IMR-90 (cell line): ENCODE measurements around the gene MFSD6L.

Experiments used
- BHLHE40 ChIP-seq: fragments of 150-350 bp; IDR thresholded peaks from 2 replicates; pipeline ENCODE4 v1.6.1; 2016; ENCODE audit warnings: mild to moderate bottlenecking, low read depth, low read length
- FOS ChIP-seq: fragments of 150-350 bp; IDR thresholded peaks from 2 replicates; pipeline ENCODE4 v1.6.1; 2016; ENCODE audit warnings: low read depth, low read length
- POLR2A ChIP-seq: IDR thresholded peaks from 2 replicates; pipeline ENCODE4 v1.6.1; 2012; ENCODE audit warnings: mild to moderate bottlenecking, low read depth, low read length
- SMC3 ChIP-seq: fragments of 150-350 bp; IDR thresholded peaks from 2 replicates; pipeline ENCODE4 v1.6.1; 2016; ENCODE audit warnings: low read depth, mild to moderate bottlenecking, antibody characterized with exemption, low read length, moderate library complexity
- TF ChIP-seq, protein P1 (sequence below): conservative IDR thresholded peaks from 2 replicates; pipeline ENCODE4 v1.5.1; 2012; ENCODE audit warnings: mild to moderate bottlenecking, low read depth, low read length, improper control_type of control experiment
- TF ChIP-seq, protein P2 (sequence below): fragments of 150-350 bp; IDR thresholded peaks from 2 replicates; pipeline ENCODE4 v1.6.1; 2016; ENCODE audit warnings: low read depth, mild to moderate bottlenecking, low read length, moderate library complexity, borderline replicate concordance

DNA sequence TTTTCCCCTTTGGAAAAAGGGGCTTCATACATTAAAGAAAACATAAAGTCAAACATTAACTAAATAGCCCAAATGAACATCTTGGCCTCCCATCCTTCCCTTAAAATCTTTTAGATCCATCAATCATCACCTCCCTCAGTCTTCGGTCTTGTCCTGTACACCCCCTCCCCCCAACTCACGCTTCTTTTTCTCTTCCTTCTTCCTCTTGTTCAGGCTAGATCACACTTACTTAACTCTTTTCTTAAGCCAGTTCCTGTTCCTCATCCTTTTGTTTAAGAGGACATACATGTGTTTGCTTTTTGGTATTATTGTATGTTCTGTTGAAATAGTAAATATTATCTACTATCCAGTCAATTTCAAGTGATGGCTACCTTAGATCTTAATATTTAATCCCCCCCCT, 5.5 kb downstream of the MFSD6L start:
- no peak for TF ChIP-seq SMC3
- TF ChIP-seq, protein P1, sequence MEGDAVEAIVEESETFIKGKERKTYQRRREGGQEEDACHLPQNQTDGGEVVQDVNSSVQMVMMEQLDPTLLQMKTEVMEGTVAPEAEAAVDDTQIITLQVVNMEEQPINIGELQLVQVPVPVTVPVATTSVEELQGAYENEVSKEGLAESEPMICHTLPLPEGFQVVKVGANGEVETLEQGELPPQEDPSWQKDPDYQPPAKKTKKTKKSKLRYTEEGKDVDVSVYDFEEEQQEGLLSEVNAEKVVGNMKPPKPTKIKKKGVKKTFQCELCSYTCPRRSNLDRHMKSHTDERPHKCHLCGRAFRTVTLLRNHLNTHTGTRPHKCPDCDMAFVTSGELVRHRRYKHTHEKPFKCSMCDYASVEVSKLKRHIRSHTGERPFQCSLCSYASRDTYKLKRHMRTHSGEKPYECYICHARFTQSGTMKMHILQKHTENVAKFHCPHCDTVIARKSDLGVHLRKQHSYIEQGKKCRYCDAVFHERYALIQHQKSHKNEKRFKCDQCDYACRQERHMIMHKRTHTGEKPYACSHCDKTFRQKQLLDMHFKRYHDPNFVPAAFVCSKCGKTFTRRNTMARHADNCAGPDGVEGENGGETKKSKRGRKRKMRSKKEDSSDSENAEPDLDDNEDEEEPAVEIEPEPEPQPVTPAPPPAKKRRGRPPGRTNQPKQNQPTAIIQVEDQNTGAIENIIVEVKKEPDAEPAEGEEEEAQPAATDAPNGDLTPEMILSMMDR, result no peak
- TF ChIP-seq, protein P2, sequence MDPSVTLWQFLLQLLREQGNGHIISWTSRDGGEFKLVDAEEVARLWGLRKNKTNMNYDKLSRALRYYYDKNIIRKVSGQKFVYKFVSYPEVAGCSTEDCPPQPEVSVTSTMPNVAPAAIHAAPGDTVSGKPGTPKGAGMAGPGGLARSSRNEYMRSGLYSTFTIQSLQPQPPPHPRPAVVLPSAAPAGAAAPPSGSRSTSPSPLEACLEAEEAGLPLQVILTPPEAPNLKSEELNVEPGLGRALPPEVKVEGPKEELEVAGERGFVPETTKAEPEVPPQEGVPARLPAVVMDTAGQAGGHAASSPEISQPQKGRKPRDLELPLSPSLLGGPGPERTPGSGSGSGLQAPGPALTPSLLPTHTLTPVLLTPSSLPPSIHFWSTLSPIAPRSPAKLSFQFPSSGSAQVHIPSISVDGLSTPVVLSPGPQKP, result no peak
- TF ChIP-seq FOS, result no peak
- TF ChIP-seq BHLHE40, result no peak
- no peak for TF ChIP-seq POLR2A
